Measurements from ENCODE around the gene SMOC2.
"Not testable (repeated sequence)": the region's sequence is repeated elsewhere in the genome, so short reads cannot be mapped to it uniquely, and the experiment has no call there.

Gene SMOC2

DNA sequence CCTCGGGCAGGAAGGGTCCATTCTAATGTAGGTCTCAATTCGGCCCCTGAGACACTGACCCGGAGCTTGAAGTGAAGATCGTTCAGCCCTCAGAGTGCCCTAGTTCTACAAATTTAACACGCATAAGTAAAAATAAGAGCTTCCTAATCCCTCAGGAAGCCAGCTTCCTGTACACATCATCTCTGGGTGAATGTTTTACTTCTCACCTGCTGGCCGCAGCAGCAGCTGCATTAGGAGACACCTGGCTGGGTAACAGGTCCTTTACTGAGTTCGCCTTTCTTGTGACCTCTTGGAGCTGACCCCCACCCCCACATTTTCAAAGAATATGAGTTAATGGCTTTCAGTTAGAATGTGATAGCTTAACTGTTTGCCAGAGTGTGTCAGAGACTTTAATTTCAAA, 165.0 kb downstream of the SMOC2 start:
- H3K27me3 ChIP-seq (ENCODE audit: low read depth) = no peaks in the 10 kb centered on the region
- no peaks in the 10 kb centered on the region for H3K36me3 ChIP-seq (replicated peaks)
- no peak overlapping the region for H3K4me3 ChIP-seq
- H3K4me1 ChIP-seq = no peaks in the 10 kb centered on the region
- DNase-seq (ENCODE audit: low spot score in 2 of 2) = no peak
- no peaks in the 10 kb centered on the region for H3K9me3 ChIP-seq
- in situ Hi-C loops (cut with MboI; ENCODE audit: low sequenced_read_pairs) = no loop called here

GRCh38 chr6:168606722-168607121, 165.7 kb downstream of the SMOC2 start:
- Histone ChIP-seq H3K9me3 (no peaks in the 10 kb centered on the region), H3K4me1 (no peaks in the 10 kb centered on the region), H3K36me3 (replicated peaks) (no peaks in the 10 kb centered on the region), H3K27me3 (ENCODE audit: low read depth) (no peaks in the 10 kb centered on the region), H3K4me3 (no peak overlapping the region)
- in situ Hi-C loops (cut with MboI; ENCODE audit: low sequenced_read_pairs) = no loop called here
- DNase-seq (ENCODE audit: low spot score in 2 of 2) = no peak

DNA sequence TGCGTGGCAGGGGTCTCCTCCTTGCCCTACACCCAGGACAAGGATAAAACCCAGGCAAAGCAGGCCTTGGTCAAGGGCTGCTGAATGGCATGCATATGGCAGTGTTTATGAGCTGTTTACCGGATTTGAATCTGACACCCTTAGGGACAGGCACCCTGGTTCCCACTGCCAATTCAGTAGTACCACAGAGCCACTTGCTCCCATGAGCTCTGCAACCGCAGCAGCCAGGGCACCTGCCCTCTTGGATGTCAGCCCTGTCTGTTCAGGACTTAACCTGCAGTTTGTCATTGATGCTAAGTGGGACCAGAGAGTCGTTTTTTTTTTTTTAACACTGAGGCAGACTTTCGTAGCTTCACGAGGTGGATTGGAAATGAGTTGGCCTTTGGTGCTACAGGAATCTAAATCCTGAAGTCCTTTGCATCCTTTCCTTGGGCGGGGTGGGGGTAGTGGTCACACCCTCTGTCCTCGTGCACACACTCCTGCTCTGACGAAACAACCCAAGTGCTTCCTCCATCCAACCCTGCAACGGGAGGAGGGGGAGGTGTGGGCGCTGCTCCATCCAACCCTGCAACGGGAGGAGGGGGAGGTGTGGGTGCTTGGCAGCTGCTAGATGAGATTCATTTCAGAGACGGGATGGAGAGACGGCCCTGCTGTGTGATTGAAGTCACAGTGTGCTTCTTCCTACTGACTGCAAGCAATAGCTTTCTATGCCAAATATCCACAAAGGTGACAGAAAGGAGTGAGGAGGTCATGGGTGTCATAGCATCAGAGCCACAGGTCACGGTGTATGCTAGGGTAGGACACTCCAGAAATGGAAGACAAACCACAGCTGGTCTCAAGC, 166.5 kb downstream of the SMOC2 start:
- no peak overlapping the region for H3K4me3 ChIP-seq
- in situ Hi-C loops (cut with MboI; ENCODE audit: low sequenced_read_pairs) = no loop called here
- no peaks in the 10 kb centered on the region for H3K36me3 ChIP-seq (replicated peaks)
- no peak for DNase-seq (ENCODE audit: low spot score in 2 of 2)
- no peaks in the 10 kb centered on the region for H3K9me3 ChIP-seq
- no peaks in the 10 kb centered on the region for H3K4me1 ChIP-seq
- no peaks in the 10 kb centered on the region for H3K27me3 ChIP-seq (ENCODE audit: low read depth)

DNA sequence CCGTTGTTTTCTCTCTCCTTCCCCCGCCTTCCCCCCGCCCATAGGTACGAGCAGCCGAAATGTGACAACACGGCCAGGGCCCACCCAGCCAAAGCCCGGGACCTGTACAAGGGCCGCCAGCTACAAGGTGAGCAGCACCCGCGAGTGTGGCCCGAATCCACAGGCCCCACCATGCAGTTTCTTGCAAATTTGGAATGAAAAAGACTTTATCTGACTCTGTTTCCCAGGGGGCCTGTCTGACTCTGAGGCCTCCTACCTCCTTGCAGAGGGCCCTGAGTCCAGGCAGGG, 167.1 kb downstream of the SMOC2 start:
- Histone ChIP-seq H3K4me1 (no peaks in the 10 kb centered on the region), H3K27me3 (ENCODE audit: low read depth) (no peaks in the 10 kb centered on the region), H3K4me3 (no peak overlapping the region), H3K36me3 (replicated peaks) (no peaks in the 10 kb centered on the region), H3K9me3 (no peaks in the 10 kb centered on the region)
- no peak for DNase-seq (ENCODE audit: low spot score in 2 of 2)
- in situ Hi-C loops (cut with MboI; ENCODE audit: low sequenced_read_pairs) = no loop called here

- Histone ChIP-seq H3K4me3 (no peak overlapping the region), H3K27me3 (ENCODE audit: low read depth) (no peaks in the 10 kb centered on the region), H3K36me3 (replicated peaks) (no peaks in the 10 kb centered on the region), H3K9me3 (no peaks in the 10 kb centered on the region), H3K4me1 (no peaks in the 10 kb centered on the region)
- DNase-seq (ENCODE audit: low spot score in 2 of 2) = no peak
- in situ Hi-C loops (cut with MboI; ENCODE audit: low sequenced_read_pairs) = no loop called here
Measured at GRCh38 chr6:168609026-168609685, 168.2 kb downstream of the SMOC2 start.

DNA sequence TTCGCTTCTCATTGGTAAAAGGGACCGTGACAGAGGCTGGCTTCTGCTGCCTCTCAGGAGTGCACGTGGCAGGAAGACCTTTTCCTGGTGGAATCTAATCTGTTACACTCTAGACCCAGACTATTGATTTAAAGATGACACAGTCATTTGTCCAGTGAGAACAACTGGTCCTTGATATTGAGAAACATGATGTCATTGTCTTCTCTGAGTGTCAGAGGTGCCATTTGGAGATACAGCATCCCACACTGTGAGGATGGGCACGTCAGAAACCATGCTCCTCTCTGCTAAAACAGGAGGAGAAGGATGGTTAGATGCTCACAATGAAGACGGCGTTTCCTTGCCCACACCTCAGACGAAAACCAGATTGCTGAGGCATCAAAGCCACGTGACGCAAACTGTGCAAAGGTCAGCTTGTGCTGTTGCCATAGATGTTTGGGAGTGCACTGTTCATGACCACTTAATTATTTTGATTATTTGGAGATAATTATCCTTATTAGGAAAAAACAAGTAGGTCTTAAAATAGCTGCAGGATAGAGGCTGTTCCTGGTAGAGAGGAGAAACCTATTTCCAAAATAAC, 169.0 kb downstream of the SMOC2 start:
- no peaks in the 10 kb centered on the region for H3K4me1 ChIP-seq
- no peaks in the 10 kb centered on the region for H3K9me3 ChIP-seq
- H3K36me3 ChIP-seq (replicated peaks) = no peaks in the 10 kb centered on the region
- H3K4me3 ChIP-seq = no peak overlapping the region
- H3K27me3 ChIP-seq (ENCODE audit: low read depth) = no peaks in the 10 kb centered on the region
- in situ Hi-C loops (cut with MboI; ENCODE audit: low sequenced_read_pairs) = no loop called here
- no peak for DNase-seq (ENCODE audit: low spot score in 2 of 2)

DNA sequence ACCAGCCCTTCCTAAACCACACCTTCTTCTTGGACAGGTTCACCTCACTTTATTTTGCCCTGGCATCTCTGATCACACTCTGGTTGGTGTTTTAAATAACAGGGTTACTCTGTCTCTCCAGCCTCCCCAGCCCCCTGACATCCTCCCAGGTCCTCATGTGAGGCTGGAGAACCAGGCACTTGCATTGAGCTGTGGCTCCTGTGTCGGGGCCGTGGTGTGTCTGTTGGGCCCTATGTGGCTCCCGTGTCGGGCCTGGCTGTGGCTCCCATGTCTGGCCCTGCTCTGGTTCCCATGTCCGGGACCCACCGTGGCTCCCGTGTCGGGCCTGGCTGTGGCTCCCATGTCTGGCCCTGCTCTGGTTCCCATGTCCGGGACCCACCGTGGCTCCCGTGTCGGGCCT, 170.0 kb downstream of the SMOC2 start:
- H3K36me3 ChIP-seq (replicated peaks); H3K4me1 ChIP-seq; in situ Hi-C loops (cut with MboI; ENCODE audit: low sequenced_read_pairs); DNase-seq (ENCODE audit: low spot score in 2 of 2); H3K9me3 ChIP-seq; H3K27me3 ChIP-seq (ENCODE audit: low read depth); H3K4me3 ChIP-seq: not testable (repeated sequence)

DNA sequence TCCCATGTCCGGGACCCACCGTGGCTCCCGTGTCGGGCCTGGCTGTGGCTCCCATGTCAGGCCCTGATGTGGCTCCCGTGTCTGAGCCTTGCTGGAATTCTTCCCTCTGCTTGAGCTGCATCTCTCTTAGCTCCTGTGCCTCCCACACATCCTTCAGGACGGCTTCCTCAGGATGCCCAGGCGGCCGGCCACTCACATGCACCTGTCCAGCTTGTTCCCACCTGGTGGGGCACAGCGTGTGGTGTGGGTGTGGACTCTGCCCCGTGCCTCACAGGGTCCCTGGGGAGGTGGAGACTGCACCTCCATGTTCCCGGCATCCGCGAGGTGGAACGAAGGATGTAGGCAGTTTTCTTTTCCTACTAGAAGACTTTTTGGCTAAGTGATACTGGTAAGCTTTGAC, 170.7 kb downstream of the SMOC2 start:
- in situ Hi-C loops (cut with MboI; ENCODE audit: low sequenced_read_pairs) = no loop called here
- no peaks in the 10 kb centered on the region for H3K27me3 ChIP-seq (ENCODE audit: low read depth)
- no peak for DNase-seq (ENCODE audit: low spot score in 2 of 2)
- H3K4me3 ChIP-seq = no peak overlapping the region
- no peaks in the 10 kb centered on the region for H3K4me1 ChIP-seq
- no peaks in the 10 kb centered on the region for H3K9me3 ChIP-seq
- no peaks in the 10 kb centered on the region for H3K36me3 ChIP-seq (replicated peaks)

DNA sequence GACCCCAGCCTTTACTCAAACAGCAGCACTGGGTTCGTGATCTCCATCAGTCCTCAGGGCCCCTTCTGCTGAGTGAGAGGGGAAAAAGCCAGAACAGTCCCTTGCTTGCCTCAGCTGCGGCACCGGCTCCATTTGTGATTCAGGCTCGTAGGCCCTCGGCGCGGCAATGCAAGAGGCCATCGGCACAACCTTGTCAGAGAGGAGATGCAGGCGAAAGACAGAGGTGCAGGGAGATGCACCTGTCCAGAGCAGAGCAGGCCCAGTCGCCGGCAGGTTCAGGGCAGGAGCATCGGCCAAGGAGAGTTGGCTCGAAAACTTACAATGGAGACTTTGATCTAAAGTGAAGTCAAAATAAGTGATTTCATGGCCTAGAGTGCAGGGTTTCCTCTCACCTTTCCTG, 171.6 kb downstream of the SMOC2 start:
- Histone ChIP-seq H3K4me3 (no peak overlapping the region), H3K4me1 (no peaks in the 10 kb centered on the region), H3K36me3 (replicated peaks) (no peaks in the 10 kb centered on the region), H3K27me3 (ENCODE audit: low read depth) (no peaks in the 10 kb centered on the region), H3K9me3 (no peaks in the 10 kb centered on the region)
- in situ Hi-C loops (cut with MboI; ENCODE audit: low sequenced_read_pairs) = no loop called here
- no peak for DNase-seq (ENCODE audit: low spot score in 2 of 2)

DNA sequence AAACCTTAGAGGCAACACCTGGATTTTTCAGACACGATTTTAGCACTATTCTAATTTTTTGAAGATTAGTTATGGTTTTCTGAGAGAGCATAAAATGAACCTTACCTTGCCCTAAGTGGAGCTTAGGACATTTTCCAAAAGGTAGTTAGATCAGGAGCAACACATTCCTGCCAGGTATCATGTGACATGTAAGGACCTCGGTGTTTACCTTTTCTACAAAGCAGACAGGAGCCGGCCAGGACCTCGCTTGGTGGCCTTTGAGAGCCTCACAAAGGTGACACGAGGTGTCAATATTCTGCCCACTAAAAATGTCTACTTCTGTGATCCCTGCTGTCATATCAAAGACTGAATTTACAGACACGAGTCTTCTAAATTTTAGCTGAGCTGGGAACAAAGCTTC, 174.9 kb downstream of the SMOC2 start:
- H3K36me3 ChIP-seq (replicated peaks) = no peaks in the 10 kb centered on the region
- H3K4me1 ChIP-seq = no peaks in the 10 kb centered on the region
- H3K9me3 ChIP-seq = no peaks in the 10 kb centered on the region
- in situ Hi-C loops (cut with MboI; ENCODE audit: low sequenced_read_pairs) = no loop called here
- DNase-seq (ENCODE audit: low spot score in 2 of 2) = no peak
- no peak overlapping the region for H3K4me3 ChIP-seq
- no peaks in the 10 kb centered on the region for H3K27me3 ChIP-seq (ENCODE audit: low read depth)

GRCh38 chr6:168616816-168617765, 176.1 kb downstream of the SMOC2 start:
- no peaks in the 10 kb centered on the region for H3K4me1 ChIP-seq
- no peaks in the 10 kb centered on the region for H3K27me3 ChIP-seq (ENCODE audit: low read depth)
- H3K4me3 ChIP-seq = no peak overlapping the region
- no peaks in the 10 kb centered on the region for H3K36me3 ChIP-seq (replicated peaks)
- no peaks in the 10 kb centered on the region for H3K9me3 ChIP-seq
- no peak for DNase-seq (ENCODE audit: low spot score in 2 of 2)
- in situ Hi-C loops (cut with MboI; ENCODE audit: low sequenced_read_pairs) = no loop called here

DNA sequence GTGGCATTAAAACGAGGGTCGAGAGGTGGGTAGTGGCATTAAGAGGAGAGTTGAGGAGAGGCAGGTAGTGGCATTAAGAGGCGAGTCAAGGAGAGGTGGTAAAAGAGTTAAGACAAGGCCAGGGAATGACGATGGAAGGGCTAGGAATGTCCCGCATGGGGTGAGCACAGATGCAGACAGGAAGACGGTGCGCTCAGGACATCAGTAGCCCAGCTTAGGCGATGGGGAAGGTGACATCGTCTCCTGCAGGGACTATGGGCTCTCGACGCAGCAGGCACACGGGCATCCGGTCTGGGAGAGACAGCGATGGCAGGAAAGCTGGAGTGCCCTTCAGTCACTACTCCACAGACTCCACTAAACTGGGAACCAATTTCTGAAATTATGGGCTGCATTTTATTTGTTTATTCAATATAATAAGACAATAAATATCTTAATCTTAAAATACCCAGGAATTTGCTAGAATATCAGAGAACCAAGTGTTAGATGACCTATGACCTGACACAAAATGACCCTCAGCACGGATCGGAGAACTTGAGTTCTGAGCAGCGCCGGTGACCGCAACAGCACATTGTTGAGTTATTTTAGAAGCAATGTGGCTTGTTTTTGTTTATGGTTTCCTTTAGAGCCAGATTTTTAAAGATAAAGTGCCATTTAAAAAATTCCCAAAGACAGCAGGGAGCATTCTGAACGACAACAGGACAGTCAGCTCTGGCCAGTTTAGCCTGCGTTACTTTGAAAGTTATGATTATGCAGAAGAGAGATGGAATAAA, 177.7 kb downstream of the SMOC2 start:
- Histone ChIP-seq H3K4me3 (no peak overlapping the region), H3K36me3 (replicated peaks) (no peaks in the 10 kb centered on the region), H3K27me3 (ENCODE audit: low read depth) (no peaks in the 10 kb centered on the region), H3K4me1 (no peaks in the 10 kb centered on the region), H3K9me3 (no peaks in the 10 kb centered on the region)
- DNase-seq (ENCODE audit: low spot score in 2 of 2) = no peak
- in situ Hi-C loops (cut with MboI; ENCODE audit: low sequenced_read_pairs) = no loop called here

GRCh38 chr6:168619560-168620314, 178.8 kb downstream of the SMOC2 start:
- DNase-seq (ENCODE audit: low spot score in 2 of 2) = no peak
- in situ Hi-C loops (cut with MboI; ENCODE audit: low sequenced_read_pairs) = no loop called here

More at GRCh38 chr6:168619560-168620314, 178.8 kb downstream of the SMOC2 start:
- H3K9me3 ChIP-seq = no peaks in the 10 kb centered on the region
- no peaks in the 10 kb centered on the region for H3K27me3 ChIP-seq (ENCODE audit: low read depth)
- H3K36me3 ChIP-seq (replicated peaks) = no peaks in the 10 kb centered on the region
- no peak overlapping the region for H3K4me3 ChIP-seq
- H3K4me1 ChIP-seq = no peaks in the 10 kb centered on the region

All from HAP-1 (cell line).